Glomerular visceral epithelial cell (primary cell): ENCODE results near the gene SLC26A9.

Source experiments
- DNase-seq: peaks from one replicate; pipeline ENCODE4 v3.0.0-alpha.2; 2016; ENCODE audit errors: extremely low spot score

Gene SLC26A9

DNA sequence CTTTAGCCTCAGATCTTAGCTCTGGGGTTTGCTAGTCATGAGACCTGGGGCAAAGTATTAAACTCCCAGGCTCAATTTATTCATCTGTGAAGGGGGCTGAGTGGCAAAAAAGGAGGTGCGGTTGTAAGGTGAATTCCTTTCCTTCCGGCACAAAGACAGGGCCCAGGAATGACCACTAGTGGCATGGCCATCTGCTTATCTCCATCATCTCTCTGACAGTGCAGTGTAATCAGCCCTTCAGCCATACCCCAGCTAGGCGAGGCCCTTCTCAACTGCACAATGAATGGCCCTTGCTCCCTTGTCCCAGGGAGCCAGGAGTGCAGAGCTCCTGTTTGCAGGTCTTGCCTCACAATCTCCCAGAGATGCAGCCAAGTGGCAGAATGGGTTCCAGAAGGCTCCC lies 5.6 kb upstream of the SLC26A9 start:
- DNase-seq, result no peak

DNA sequence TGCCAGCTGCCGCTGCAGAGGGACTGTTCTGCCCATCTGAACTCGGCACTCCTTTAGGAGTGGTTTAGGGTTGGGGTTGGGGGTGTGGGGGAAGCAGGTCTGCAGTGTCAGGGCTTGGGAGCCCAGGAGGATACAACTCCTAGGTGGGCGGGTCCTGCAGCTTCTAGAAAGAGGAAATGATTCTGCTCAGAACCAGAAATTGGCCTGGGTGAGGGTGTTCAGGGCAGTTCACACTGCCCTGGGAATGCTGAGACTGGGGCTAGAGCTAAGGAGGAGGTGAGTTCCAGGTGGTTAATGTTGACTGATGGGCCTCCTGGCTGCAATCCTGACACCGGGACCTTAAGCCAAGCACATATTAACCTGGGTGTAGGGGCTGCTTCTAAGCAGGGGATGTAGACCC lies 4.8 kb upstream of the SLC26A9 start:
- DNase-seq, result no peak

DNA sequence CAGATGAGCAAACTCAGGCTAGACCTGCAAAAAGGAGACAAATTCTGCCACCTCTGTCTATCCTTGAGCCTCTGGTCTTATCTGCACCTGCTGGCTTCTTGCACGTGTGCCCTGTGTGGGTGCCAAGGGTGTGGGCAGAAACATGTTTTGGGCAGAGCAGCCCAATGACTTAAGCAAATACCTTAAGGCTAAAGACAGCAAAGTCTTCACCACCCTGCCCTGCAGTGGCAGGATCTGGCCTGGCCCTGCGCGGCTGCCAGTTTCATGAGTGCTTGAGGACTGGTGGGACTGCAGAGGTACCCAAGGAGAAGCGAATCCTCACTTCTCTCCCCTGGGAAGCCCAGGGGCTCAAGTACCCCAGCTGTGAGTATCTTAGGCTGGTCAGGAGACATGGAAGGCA lies 3.8 kb upstream of the SLC26A9 start:
- DNase-seq, result no peak

DNA sequence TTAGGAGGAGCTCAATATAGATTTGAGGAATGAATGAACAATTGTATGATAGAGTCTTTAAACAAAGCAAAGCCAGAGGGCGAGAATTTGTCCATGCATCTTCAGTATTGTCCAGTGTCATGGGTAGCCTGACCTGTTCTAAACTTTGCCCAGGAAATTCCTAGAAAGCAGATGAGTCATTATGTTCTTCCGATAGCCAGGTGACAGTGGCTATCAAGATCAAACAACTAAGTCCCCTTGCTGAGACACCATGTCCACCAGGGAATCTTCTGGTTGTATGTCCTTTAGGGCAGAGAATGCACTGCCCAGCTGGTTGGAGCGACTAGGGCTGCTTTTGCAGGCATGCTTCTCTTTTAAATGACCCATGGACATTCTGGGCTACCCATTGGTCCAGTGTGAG lies 1.8 kb upstream of the SLC26A9 start:
- DNase-seq, result no peak

DNA sequence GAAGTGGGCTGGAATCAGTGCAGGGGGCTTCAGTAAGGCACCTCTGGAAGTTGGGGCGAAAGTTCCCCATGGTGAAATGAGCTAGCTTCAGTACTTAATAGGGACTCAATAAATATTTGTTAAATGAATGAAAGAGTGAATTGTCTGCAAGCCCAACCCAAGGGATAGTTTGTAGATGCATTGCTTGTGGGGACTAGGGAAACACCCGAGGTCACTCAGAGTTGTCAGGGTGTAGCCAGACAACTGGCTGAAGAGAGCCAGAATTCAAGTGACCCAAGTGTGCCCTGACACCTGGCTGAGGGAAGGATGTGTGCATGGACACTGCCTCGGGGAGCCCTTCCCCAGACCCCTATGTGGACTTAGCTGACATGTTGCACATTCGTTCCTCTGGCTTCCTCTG lies 1.3 kb upstream of the SLC26A9 start:
- DNase-seq, result no peak

DNA sequence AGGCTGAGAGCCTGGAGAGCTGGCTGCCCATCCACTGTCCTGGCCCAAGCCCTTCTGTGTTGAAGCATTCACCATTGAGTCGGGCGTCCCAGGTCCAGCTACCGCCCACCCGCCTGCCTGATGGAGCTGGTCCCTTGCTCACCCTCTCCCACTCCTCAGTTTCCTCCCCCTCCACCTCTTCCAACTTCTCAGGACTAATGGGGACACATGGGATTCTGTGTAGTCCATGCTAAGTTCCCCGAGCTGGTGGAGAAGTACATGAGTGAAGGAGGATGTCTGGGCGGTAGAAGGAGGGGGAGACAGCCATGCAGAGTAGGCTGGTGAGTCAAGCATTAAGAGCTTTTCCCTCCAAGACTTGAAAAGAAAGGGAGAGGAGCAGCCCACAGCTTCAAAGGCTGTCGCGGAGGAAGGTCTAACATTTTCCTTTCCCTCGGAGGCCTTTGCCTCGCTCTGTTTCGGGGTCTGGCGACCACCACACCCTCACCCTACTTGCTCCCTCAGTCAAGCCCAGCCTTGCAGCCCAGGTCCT lies 561 bp downstream of the SLC26A9 start:
- DNase-seq, result no peak

DNA sequence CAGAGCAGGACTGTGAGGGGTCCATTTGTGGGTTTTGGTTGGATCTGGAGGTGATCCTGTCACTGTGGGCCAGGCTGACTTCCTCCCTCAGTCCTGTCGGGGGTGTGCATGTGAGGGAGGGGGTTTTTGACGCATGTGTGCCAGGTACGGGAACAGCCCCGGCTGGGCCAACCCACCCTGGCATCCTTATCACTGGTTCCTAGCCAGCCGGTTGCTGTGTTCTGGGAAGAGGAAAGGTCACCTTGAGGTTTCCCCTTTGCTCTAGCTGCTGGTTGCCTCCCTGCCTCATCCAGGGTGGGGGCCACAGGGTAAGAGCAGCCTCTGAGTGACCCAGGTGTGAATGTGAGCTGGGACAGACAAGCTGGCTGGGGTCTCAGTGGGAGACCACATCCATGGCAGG lies 2.5 kb downstream of the SLC26A9 start:
- no peak for DNase-seq

DNA sequence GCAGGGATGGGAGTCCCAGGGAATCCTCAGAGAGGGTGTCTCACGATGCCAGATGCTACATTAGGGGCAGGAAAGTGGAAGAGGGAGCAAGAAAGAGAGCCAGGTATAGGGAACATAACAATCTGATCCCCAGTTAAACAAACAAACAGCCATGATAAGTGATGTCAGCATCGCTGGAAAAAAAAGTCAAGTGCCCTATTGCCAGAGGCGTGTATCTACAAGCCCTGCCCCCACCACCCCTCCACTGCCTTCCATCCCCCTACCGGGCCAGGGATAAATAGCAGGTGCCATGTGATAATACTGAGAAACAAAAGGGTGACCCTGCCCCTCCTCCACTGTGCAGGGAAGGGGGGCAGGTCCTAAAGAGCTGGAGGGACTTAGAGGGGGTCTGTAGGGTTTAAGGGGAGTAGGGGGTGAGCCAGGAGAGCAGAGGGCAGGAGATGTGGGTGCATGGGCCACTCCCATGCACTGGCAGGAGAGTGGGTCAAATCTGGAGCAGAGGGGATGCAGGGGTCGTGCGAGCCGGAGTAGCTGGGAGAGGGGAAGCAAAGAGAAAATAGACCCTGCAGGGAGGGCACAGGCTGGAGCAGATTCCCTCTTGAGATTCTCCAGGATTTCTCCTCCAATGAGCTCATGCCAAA lies 3.4 kb downstream of the SLC26A9 start:
- DNase-seq, result no peak

DNA sequence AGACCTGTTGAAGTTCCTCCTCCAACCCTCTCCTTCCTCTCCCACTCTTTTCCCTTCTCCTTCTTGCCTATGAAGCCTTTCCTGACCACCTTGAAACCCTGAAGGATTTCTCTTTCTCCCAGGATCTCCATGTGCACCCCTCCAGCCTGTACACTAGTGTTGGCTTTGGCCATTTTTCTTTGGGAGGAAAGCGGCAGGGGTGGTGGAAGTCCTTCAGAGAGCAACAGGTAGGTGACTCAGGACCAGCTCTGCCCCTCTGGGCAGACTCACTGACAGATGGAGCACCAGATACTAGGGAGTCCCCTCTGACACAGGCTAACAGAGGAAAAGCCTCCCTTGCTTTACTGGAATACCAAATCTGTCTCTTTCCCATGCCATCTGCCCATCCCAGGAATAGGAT lies 4.6 kb downstream of the SLC26A9 start:
- no peak for DNase-seq

DNA sequence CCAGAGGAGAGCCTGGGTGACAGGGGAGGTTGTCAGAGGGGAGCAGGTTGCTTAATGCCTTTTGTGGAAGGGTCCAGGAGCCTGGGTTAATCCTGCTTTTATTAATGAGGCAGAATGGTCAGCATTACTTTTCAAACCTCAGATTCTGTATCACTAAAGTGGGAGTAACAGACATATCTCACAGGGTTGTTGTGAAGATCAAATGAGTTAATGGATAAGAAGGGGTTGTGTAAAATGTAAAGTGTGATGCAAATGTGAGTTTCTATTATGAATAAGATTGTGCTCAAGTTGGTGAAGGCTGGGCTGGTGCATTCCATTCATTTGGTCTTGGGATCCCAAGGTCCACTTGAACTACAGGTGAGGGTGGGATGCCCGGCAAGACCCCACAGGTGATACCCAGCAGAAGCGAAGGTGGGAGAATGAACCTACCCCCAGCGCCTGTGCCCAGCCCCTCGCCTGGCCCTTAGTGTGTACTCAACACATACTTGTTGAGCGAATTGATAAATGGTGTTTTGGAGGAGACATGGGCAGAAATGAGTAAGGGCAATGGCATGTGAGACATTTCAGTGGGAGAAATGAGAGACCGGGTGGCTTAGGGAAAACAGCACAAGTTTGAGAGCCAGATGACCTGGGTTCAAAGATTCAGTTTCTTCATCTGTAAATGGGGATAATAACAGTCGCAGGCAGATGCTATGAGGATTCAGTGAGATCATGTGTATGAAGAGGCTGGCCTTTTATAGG lies 6.2 kb downstream of the SLC26A9 start:
- peak; percentile 53 for DNase-seq

DNA sequence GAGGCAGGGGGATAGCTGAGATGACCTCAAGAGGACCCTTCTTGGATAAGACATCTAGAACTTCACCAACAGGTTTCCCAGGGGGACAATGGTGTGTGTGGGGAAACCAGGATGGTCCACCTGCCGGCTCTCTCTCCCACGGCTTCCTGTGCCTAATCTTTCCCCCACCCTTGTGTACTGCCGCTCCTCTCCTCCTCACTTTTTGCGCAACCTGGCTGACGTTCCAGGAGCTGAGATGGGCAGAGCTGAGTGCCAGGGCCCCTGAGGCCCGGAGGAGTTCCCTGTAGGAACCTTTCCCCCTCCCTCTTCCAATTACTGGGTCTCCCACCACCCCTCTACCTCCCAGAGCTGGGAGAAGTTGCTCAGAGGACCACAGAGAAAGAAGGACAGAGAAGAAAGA lies 6.9 kb downstream of the SLC26A9 start:
- no peak for DNase-seq

DNA sequence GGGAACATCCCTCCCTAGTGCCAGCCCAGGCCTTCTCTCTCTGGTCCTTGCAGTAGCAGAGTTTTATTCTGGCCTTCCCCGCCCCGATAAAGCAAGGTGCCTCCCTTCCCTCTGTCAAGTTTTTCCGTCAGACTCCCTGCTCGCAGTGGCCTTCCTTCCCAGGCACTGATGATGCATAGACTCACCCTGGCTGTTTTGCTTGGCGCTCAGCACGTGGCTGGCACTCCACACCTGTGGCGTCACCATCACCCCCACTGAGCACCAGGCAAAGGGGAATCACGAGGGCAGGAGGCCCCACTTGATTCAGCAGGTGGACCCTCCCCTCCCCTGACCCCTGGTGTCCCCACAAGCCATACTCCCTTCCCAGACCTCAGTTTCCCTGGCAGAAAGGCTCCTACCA lies 7.4 kb downstream of the SLC26A9 start:
- no peak for DNase-seq

DNA sequence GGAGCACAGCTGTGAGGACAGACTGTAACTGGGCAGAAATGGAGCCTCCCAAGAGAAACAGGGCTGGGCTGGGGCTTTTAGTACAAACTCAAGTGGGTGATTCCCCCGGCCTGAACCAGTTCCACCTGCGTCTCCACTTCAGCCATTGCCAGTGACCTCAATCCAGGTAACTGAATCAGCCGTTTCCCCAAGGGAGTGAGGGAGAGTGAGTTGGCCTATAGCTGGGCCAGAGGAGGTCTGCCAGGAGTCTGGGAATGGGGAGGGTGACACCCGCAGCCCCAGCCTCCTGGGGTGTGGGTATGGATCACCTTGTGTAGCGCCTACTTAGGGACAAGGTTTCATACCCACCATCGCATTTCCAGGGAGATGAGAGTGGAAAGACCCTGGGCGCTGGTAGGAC lies 8.5 kb downstream of the SLC26A9 start:
- no peak for DNase-seq

DNA sequence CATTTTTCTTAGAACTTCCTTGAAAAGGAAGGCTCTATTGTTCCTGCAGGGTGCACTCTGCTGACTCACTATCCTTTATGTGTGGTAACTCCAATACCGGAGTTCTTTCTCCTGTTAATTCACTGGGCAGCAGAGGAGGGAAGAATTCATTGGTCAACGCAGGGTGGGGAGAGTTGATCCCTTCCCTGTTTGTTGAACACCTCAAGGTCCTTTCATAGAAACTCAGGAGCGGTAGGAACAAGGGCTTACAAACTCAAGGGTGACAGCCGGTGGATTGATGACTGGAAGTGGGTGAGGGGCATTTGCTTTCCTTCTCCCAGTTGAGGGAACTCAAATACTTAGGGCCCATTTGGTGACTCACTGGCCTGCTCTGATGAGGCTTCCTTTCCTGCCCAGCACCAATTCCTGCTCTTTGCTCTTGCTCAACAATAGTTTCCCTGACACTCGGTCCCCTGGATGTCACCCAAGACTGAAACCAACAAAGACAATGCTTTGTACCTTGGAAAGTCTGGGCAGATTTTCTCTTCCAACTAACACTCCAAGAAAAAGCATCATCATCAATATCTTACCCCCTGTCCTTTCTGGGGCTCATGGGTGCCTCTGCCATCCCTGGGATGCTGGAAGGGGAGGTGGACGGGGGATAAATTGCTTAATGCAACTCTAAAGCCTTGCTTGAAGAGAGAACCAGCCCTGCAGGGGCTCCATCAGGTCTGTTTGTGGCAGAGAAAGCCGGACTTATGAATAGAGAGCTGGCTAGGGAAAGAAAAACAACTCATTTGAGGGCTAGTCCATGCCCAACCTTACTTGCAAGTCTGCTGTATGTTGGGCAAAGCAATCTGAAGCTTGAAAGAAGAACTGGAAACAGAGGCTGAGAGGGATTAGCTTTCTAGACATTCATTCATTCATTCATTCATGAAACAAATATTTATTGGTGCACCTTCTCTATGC lies 9.3 kb downstream of the SLC26A9 start:
- DNase-seq, result peak; percentile 50

DNA sequence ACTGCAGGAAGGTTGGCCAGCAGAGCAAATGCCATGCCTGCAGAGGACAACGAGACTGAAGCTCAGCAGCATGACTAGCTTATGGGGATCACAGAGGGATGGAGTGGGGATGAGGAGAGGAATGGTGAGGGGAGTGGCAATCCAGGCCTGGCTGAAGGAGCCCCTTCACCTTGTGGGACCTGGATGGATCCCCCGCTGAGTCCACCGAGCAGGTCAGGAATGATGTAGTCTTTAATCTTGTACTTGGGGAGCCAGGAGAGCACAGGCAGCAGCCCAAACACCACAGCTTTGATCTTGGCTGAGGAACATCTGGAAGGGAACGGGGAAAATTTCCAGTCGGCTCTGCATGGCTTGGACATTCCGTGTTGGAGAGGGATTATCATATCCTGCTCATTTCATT lies 10.5 kb downstream of the SLC26A9 start:
- no peak for DNase-seq

DNA sequence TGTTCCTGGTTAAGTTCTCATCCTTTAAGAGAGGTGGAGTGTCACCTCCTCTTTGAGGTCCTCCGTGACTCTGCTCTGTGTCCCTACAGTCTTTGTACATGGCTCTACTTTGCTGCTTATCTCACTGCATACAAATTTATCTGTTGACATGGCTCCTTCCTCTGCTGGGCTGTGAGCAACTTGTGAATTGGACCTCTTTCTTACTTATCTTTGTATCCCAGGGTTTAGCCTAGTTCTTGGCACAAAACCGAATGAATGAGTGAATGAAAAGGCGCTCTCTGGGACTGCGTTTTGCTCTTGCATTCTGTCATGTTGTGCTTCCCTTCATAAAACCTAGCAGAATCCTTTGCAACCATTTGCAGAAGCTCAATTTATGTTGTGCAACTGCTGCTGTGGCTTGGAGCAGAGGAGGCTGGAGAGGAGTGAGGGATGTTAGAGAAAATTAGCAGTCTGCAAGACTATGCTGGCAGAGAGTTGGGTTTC lies 12.4 kb downstream of the SLC26A9 start:
- no peak for DNase-seq

DNA sequence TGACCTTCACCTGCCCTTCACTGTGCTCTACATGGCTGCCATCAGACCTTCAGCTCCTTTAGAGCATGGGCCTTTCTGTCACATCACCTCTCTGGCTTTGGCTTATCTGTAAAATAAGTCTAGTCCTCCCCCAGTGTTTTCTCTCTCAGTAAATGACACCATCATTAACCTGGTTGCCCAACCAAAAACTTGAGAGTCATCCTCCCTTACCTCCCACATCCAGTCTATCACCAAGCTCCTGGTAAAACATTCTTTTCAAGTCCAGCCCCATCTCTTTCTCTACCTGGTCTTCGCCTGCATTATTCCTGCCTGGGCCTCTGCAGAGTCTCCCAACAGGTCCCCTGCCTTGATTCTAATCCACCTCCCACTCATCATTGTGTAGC lies 13.1 kb downstream of the SLC26A9 start:
- no peak for DNase-seq

DNA sequence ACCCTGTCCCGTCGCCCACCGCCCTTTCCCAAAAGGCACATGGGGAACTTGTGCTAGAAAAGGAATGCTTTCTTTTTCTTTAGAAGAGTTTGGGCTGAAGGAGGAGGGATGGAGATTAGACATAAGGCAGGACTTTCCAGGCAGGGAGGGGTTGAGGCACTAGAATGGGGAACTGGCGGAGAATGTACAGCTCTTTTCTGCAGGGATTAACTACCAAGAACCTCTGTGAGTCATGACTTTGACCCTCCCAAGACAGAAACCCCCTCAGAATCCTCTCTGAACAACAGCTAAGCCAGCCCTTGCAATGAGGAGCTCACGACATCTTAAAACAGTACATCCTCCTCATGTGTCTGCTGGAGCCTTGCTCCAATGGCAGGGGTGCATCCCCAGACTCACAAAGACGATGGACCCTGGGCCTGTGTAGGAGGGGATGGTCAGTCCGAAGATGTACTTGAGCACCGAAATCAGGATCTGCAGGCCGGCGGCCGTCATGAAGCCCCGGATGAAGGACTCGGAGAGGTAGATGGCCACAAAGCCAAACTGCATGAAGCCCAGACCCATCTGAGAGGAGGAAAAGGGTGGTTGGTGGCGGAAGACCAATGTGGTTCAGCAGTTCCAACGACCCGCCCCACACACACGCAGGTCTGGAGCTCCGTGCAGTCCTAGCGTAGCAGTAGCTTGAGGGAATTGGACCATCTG lies 13.6 kb downstream of the SLC26A9 start:
- no peak for DNase-seq

DNA sequence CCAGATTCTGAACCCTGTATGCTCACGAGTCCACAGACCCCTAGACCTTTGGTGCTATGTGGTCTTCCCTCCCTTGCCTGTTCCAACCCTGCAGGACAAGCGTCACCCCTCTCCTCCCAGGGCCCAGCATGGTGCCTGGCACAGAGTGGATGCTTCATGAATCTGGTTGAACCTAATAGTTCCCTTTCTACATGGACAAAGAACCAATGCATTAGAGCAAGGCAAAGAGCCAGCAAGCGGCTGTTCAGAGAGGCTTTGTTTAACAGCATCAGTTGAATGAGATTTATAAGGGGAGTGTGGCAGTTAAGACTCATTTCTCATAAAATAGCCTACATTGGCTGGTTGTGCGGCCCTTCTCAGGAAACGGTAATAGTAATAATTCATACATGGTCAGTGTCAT lies 14.9 kb downstream of the SLC26A9 start:
- DNase-seq, result no peak

DNA sequence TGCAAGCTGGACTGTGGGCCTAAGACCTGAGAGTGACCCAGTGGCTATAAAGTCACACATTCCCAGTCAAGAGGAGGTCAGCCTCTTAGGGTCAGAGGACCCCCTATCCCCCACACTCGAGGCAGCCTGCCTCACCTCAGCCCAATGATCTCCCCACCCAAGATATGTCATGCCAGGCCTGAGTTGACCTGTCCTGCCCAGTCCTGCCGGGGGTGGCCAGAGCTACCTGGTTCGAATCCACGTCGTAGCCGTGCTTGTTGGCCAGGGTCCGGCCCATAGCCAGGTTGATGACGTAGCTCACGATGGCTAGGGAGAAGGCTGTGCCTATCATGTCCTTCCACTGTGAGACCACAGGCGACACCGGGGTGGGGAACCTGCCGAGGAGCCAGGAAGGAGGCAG lies 15.6 kb downstream of the SLC26A9 start:
- no peak for DNase-seq

DNA sequence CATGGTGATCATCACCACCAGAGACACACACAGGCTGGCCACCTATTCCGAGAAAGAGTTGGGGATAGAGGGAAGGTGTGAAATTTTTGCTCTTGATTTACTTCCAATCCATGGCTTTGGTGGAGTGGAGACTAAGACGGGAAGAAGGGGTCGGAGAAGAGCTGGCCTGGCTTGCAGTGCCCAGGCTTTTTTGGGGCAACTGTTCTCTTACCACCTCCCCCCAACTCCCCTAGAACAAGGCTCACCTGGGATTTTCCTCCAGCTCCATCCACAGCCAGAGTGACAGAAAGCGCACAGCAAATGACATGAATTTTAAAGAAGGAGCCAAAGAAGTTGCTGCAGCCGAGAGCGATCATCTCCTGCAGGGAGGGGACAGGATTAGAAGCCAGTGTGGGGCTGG lies 16.0 kb downstream of the SLC26A9 start:
- DNase-seq, result no peak

DNA sequence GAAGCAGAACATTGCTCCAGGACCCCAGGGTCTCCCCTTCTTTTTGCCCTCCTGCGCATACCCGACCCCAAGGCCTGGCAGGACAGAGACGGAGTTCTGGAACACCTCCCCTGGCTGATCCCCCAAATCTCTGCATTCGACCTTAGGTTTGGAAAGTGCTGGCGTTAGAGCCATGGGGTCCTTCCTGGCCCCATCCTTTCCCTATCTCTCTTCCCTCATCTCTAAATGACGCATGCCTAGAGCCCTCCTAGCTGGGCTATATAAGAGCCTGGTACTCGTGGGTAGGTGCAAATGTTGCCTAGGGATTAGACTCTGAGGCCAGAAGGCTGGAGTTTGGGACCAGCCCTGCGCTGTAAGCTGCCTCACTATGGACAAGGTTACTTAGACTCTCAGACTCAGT lies 16.6 kb downstream of the SLC26A9 start:
- no peak for DNase-seq
